ENCODE measurements around the gene ITFG1. TPM values are rescaled to one million over a fixed set of nuclear protein-coding genes. Genes with fewer than 3 reads are reported as not detected.

Gene ITFG1
- total and polyA plus RNA-seq, 2 of the 13 experiments (the other 11 are each of a cell fraction or from before 2014, with no cell fraction given), result 74.5 to 150 TPM

GRCh38 chr16:47299587-47299986 lies 161.3 kb downstream of the ITFG1 start (continued):
- no peak for TF ChIP-seq NKX3-1 (CRISPR knock-in tag; IDR thresholded peaks at IDR 0.05)
- TF ChIP-seq ZXDC (CRISPR knock-in tag; IDR thresholded peaks at IDR 0.05), result no peak

- Histone ChIP-seq H3K27ac (ENCODE audit: extremely low read length, insufficient read depth, low read length) (no peak overlapping the region), H3K4me2 (ENCODE audit: low read depth, low read length) (no peak overlapping the region), H4K20me1 (ENCODE audit: insufficient read depth, low read length) (no peaks in the 10 kb centered on the region), H3K36me3 (replicated peaks in 1 of 2; ENCODE audit: control insufficient read depth in 1 of 2, insufficient read depth in 2 of 2, low read length in 2 of 2) (no peaks in the 10 kb centered on the region), H3K79me2 (ENCODE audit: insufficient read depth, low read length) (no peaks in the 10 kb centered on the region), H2AFZ (ENCODE audit: low read length) (no peak overlapping the region), H3K4me1 (ENCODE audit: insufficient read depth, low read length) (no peaks in the 10 kb centered on the region), H3K4me3 (replicated peaks in 1 of 3; ENCODE audit: insufficient read depth in 1 of 3, low read depth in 2 of 3, low read length in 3 of 3) (no peak overlapping the region), H3K27me3 (ENCODE audit: control insufficient read depth in 1 of 2, insufficient read depth in 2 of 2, low read length in 2 of 2) (no peaks in the 10 kb centered on the region), H3K9me3 (ENCODE audit: low read length) (peaks cover 9% of the 10 kb centered on the region), H3K9ac (ENCODE audit: insufficient read depth, low read depth, low read length) (no peak overlapping the region)
- CTCF ChIA-PET (ENCODE audit: low intra/inter-chr PET ratio, low total read pairs), result no interaction called here
- in situ Hi-C loops (cut with HindIII; ENCODE audit: extremely low pct_ligation_motif_present, low pct_unique_long_range_greater_than_20kb) (no loop called here), intact Hi-C loops (cut with micrococcal nuclease; ENCODE audit: unreplicated experiment) (no loop called here)
- no peak for FAIRE-seq
- POLR2A ChIA-PET, result no interaction called here
- ATAC-seq, result no peak
- 100% methylated on average over 5 of the region's 5 CpGs for WGBS (ENCODE audit: low lambda C conversion rate)
- TF ChIP-seq MATR3 (CRISPR knock-in tag; IDR thresholded peaks at IDR 0.05), result no peak
- no peak for TF ChIP-seq ZNF326 (CRISPR knock-in tag; IDR thresholded peaks at IDR 0.05; ENCODE audit: borderline replicate concordance)
- TF ChIP-seq MZF1 (CRISPR knock-in tag; IDR thresholded peaks at IDR 0.05; ENCODE audit: borderline replicate concordance), result no peak
- TF ChIP-seq, protein P1, sequence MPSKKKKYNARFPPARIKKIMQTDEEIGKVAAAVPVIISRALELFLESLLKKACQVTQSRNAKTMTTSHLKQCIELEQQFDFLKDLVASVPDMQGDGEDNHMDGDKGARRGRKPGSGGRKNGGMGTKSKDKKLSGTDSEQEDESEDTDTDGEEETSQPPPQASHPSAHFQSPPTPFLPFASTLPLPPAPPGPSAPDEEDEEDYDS (CRISPR knock-in tag; IDR thresholded peaks at IDR 0.05), result no peak
- TF ChIP-seq ZNF652 (CRISPR knock-in tag; IDR thresholded peaks at IDR 0.05; ENCODE audit: borderline replicate concordance, low read depth), result no peak
- no peak for TF ChIP-seq ZNF784 (CRISPR knock-in tag; IDR thresholded peaks at IDR 0.05; ENCODE audit: borderline replicate concordance)
- no peak for TF ChIP-seq HOXD1 (CRISPR knock-in tag; IDR thresholded peaks at IDR 0.05)
- no peak for TF ChIP-seq ZFY (CRISPR knock-in tag; IDR thresholded peaks at IDR 0.05)
- TF ChIP-seq BATF2 (CRISPR knock-in tag; IDR thresholded peaks at IDR 0.05), result no peak
- no peak for TF ChIP-seq KDM4B (CRISPR knock-in tag; IDR thresholded peaks at IDR 0.05)
- no peak for TF ChIP-seq ZNF775 (CRISPR knock-in tag; IDR thresholded peaks at IDR 0.05; ENCODE audit: borderline replicate concordance)
- no peak for TF ChIP-seq ZNF773 (CRISPR knock-in tag; IDR thresholded peaks at IDR 0.05; ENCODE audit: borderline replicate concordance)
- no peak for TF ChIP-seq NPAS2 (CRISPR knock-in tag; IDR thresholded peaks at IDR 0.05; ENCODE audit: borderline replicate concordance)
- TF ChIP-seq, protein P2, sequence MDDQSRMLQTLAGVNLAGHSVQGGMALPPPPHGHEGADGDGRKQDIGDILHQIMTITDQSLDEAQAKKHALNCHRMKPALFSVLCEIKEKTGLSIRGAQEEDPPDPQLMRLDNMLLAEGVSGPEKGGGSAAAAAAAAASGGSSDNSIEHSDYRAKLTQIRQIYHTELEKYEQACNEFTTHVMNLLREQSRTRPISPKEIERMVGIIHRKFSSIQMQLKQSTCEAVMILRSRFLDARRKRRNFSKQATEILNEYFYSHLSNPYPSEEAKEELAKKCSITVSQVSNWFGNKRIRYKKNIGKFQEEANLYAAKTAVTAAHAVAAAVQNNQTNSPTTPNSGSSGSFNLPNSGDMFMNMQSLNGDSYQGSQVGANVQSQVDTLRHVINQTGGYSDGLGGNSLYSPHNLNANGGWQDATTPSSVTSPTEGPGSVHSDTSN (CRISPR knock-in tag; IDR thresholded peaks at IDR 0.05; ENCODE audit: borderline replicate concordance), result no peak
- no peak for TF ChIP-seq PHF20 (CRISPR knock-in tag; IDR thresholded peaks at IDR 0.05)
- no TSS peak for BruUV-seq (replicated peaks)
- no peak for DNase-seq (ENCODE audit: low spot score)
Measured at GRCh38 chr16:47284999-47285398, 175.9 kb downstream of the ITFG1 start.

Data from HepG2 (cell line).